GM12891 (cell line): ENCODE measurements around the gene METAP1D.

ENCODE experiments used
- POLR2A ChIP-seq: IDR thresholded peaks from 2 replicates; pipeline ENCODE4 v1.6.1; 2011; ENCODE audit warnings: low read depth, low read length, control low read depth
- POLR2AphosphoS5 ChIP-seq: IDR thresholded peaks from 2 replicates; pipeline ENCODE4 v1.6.1; 2011; ENCODE audit warnings: low read depth, low read length, control low read depth
- POU2F2 ChIP-seq: IDR thresholded peaks from 2 replicates; pipeline ENCODE4 v1.6.1; 2011; ENCODE audit warnings: low read depth, mild to moderate bottlenecking, control low read depth, low read length, moderate library complexity
- SPI1 ChIP-seq: IDR thresholded peaks from 2 replicates; pipeline ENCODE4 v1.6.1; 2011; ENCODE audit warnings: low read depth, low read length, control low read depth
- TAF1 ChIP-seq: IDR thresholded peaks from 2 replicates; pipeline ENCODE4 v1.6.1; 2011; ENCODE audit warnings: low read depth, low read length, control low read depth

DNA sequence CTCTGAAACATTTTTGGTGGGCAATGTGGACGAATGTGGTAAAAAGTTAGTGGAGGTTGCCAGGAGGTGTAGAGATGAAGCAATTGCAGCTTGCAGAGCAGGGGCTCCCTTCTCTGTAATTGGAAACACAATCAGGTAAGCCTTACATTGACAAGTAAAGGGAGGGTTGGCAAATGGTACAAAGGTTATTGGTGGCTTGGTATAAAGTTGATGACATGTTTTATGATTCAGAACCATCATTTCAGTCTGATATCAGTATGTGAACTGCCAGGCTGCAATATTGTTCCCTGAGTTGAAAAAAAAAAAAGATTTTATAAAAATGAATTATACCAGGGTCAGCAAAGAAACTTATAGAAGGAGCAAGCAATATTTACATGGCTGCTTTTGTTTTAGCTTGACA, 71.2 kb downstream of the METAP1D start:
- TF ChIP-seq POLR2A (no peak), POLR2AphosphoS5 (no peak), TAF1 (no peak), POU2F2 (no peak), SPI1 (no peak)
